HG02884 (cell line): Measurements from ENCODE around the gene ZNF174.

Experiments used
- ATAC-seq: cut with Tn5 transposase; IDR thresholded peaks from one replicate; pipeline ENCODE4 v1.9.1; 2021; ENCODE audit warnings: mild to moderate bottlenecking, moderate library complexity; ENCODE audit not compliant: unreplicated experiment

The ZNF174 gene

GRCh38 chr16:3400779-3401688 is at the start of gene ZNF174, which contains the start of gene ZSCAN32:
ZNF174 (plus strand) TSS chr16:3401215; CDS start chr16:3402005, 790 bp downstream.
ZSCAN32 (minus strand) TSS chr16:3401004; CDS start chr16:3397557, 3,447 bp downstream.
- peak; percentile 97 for ATAC-seq

GRCh38 chr16:3355589-3355988 is 45.4 kb upstream of the ZNF174 start, which contains the start of gene OR2C1:
OR2C1 (plus strand) TSS chr16:3355889; CDS start chr16:3355941, 52 bp downstream.
- no peak for ATAC-seq

GRCh38 chr16:3356118-3356517 is 44.9 kb upstream of the ZNF174 start:
- no peak for ATAC-seq

GRCh38 chr16:3358871-3359270 is 42.1 kb upstream of the ZNF174 start:
- ATAC-seq: no peak

- no peak for ATAC-seq
These were observed 38.1 kb upstream of the ZNF174 start for GRCh38 chr16:3362931-3363330.

GRCh38 chr16:3363793-3364192 is 37.2 kb upstream of the ZNF174 start:
- no peak for ATAC-seq

GRCh38 chr16:3364774-3365427 is 36.1 kb upstream of the ZNF174 start:
- ATAC-seq: no peak

- ATAC-seq: no peak
These were observed 31.9 kb upstream of the ZNF174 start for GRCh38 chr16:3369073-3369472.

- ATAC-seq: no peak
These were observed 25.3 kb upstream of the ZNF174 start for GRCh38 chr16:3375680-3376079.

GRCh38 chr16:3377917-3378316 is 23.1 kb upstream of the ZNF174 start:
- ATAC-seq: no peak

- no peak for ATAC-seq
These were observed 18.0 kb upstream of the ZNF174 start for GRCh38 chr16:3383045-3383448.

- ATAC-seq: no peak
These were observed 12.7 kb upstream of the ZNF174 start for GRCh38 chr16:3388325-3388724.

GRCh38 chr16:3389663-3390338 is 11.2 kb upstream of the ZNF174 start:
- no peak for ATAC-seq

- ATAC-seq: no peak
These were observed 603 bp upstream of the ZNF174 start for GRCh38 chr16:3400446-3400778.

GRCh38 chr16:3401719-3402397 is 843 bp downstream of the ZNF174 start:
- ATAC-seq: no peak

GRCh38 chr16:3408561-3409197 is 7.7 kb downstream of the ZNF174 start:
- ATAC-seq: no peak

GRCh38 chr16:3413730-3414379 is 12.8 kb downstream of the ZNF174 start:
- ATAC-seq: no peak

- no peak for ATAC-seq
These were observed 30.8 kb downstream of the ZNF174 start for GRCh38 chr16:3431779-3432219.

GRCh38 chr16:3434373-3434772 is 33.4 kb downstream of the ZNF174 start:
- ATAC-seq: no peak

- no peak for ATAC-seq
These were observed 38.6 kb downstream of the ZNF174 start for GRCh38 chr16:3439637-3440036.
